Chondrocyte (in vitro differentiated cells): Measurements from ENCODE around the gene HNRNPUL1. TPM values are rescaled to one million over a fixed set of nuclear protein-coding genes. Genes with fewer than 3 reads are reported as not detected.

Experiments
- DNase-seq: peaks from one replicate; pipeline ENCODE4 v3.0.0; 2021; ENCODE audit warnings: mixed read lengths, low spot score
- H3K27ac Mint-ChIP-seq: one replicate; pipeline ENCODE4 v1.8.0; 2021; ENCODE audit warnings: mild to moderate bottlenecking, moderate library complexity, mixed read lengths; ENCODE audit not compliant: unreplicated experiment
- H3K27me3 Mint-ChIP-seq: 2 replicates; pipeline ENCODE4 v1.8.0; 2021; ENCODE audit warnings: low read depth, mixed read lengths
- H3K36me3 Mint-ChIP-seq: 2 replicates; pipeline ENCODE4 v1.8.0; 2021; ENCODE audit warnings: low read depth, mixed read lengths
- H3K4me1 Mint-ChIP-seq: 2 replicates; pipeline ENCODE4 v1.8.0; 2021; ENCODE audit warnings: low read depth, mild to moderate bottlenecking, mixed read lengths
- H3K4me3 Mint-ChIP-seq: one replicate; pipeline ENCODE4 v1.8.0; 2021; ENCODE audit warnings: mild to moderate bottlenecking, moderate library complexity, mixed read lengths; ENCODE audit not compliant: unreplicated experiment
- H3K9me3 Mint-ChIP-seq: 2 replicates; pipeline ENCODE4 v1.8.0; 2021; ENCODE audit warnings: low read depth, mixed read lengths
- CTCF ChIP-seq: fragments of 200-600 bp; sonication (generic); IDR thresholded peaks from 2 replicates; pipeline ENCODE4 v1.5.0; 2021; ENCODE audit warnings: antibody characterized with exemption, mild to moderate bottlenecking, moderate library complexity
- total RNA-seq: library from RNA; stranded (reverse); gene quantifications from 3 replicates; pipeline ENCODE4 v1.2.1, GENCODE V29; 2021

Gene HNRNPUL1
- total RNA-seq, 1 donor from 2014 or later = 158 TPM

- Mint-ChIP-seq H3K27me3 (no peaks in the 10 kb centered on the region), H3K4me3 (no peak overlapping the region), H3K36me3 (peaks cover 24% of the 10 kb centered on the region), H3K9me3 (no peaks in the 10 kb centered on the region), H3K4me1 (no peaks in the 10 kb centered on the region), H3K27ac (no peak overlapping the region)
- no peak for DNase-seq
- no peak for TF ChIP-seq CTCF
Measured at GRCh38 chr19:41245843-41246242, 18.3 kb upstream of the HNRNPUL1 start.

- no peak overlapping the region for H3K4me3 Mint-ChIP-seq
- peaks cover 3% of the 10 kb centered on the region for H3K4me1 Mint-ChIP-seq
- no peak overlapping the region for H3K27ac Mint-ChIP-seq
- TF ChIP-seq CTCF = peak; percentile 19
- H3K9me3 Mint-ChIP-seq = no peaks in the 10 kb centered on the region
- DNase-seq = no peak
- H3K27me3 Mint-ChIP-seq = no peaks in the 10 kb centered on the region
- peaks cover 40% of the 10 kb centered on the region for H3K36me3 Mint-ChIP-seq
Measured at GRCh38 chr19:41248895-41249294, 15.3 kb upstream of the HNRNPUL1 start.

- Mint-ChIP-seq H3K9me3 (no peaks in the 10 kb centered on the region), H3K4me1 (peaks cover 3% of the 10 kb centered on the region), H3K36me3 (peaks cover 44% of the 10 kb centered on the region), H3K27ac (no peak overlapping the region), H3K27me3 (no peaks in the 10 kb centered on the region), H3K4me3 (no peak overlapping the region)
- DNase-seq = no peak
- TF ChIP-seq CTCF = no peak
Measured at GRCh38 chr19:41249707-41250423, 14.3 kb upstream of the HNRNPUL1 start.

GRCh38 chr19:41253660-41254059 lies 10.5 kb upstream of the HNRNPUL1 start:
- H3K36me3 Mint-ChIP-seq = peaks cover 48% of the 10 kb centered on the region
- no peak for TF ChIP-seq CTCF

GRCh38 chr19:41255171-41255570 lies 9.0 kb upstream of the HNRNPUL1 start:
- Mint-ChIP-seq H3K9me3 (no peaks in the 10 kb centered on the region), H3K27me3 (no peaks in the 10 kb centered on the region), H3K4me3 (no peak overlapping the region), H3K4me1 (peaks cover 3% of the 10 kb centered on the region), H3K27ac (peak overlapping the region; percentile 84), H3K36me3 (peaks cover 51% of the 10 kb centered on the region)
- no peak for DNase-seq
- no peak for TF ChIP-seq CTCF

More at GRCh38 chr19:41253660-41254059, 10.5 kb upstream of the HNRNPUL1 start:
- H3K27ac Mint-ChIP-seq = peak overlapping the region; percentile 41
- H3K4me3 Mint-ChIP-seq = no peak overlapping the region
- peaks cover 3% of the 10 kb centered on the region for H3K4me1 Mint-ChIP-seq
- no peak for DNase-seq
- H3K27me3 Mint-ChIP-seq = no peaks in the 10 kb centered on the region
- H3K9me3 Mint-ChIP-seq = no peaks in the 10 kb centered on the region
